Mucosa of descending colon (tissue), 3 donors: ENCODE results near the gene DCLK1. TPM values are rescaled to one million over a fixed set of nuclear protein-coding genes. Genes with fewer than 3 reads are reported as not detected.

Experiments used
- ATAC-seq: fragments of 200-7000 bp; cut with Tn5 transposase; one replicate; pipeline ENCODE4 v1.9.1; 2020; ENCODE audit warnings: mild to moderate bottlenecking, moderate library complexity
- DNase-seq, 3 donors: peaks; one replicate each; pipeline ENCODE4 v3.0.0-alpha.2; 2020
- H3K36me3 ChIP-seq: fragments of 200-600 bp; one replicate; pipeline ENCODE4 v1.8.0; 2021; ENCODE audit warnings: low read depth, mild to moderate bottlenecking
- H3K4me1 ChIP-seq: fragments of 200-600 bp; one replicate; pipeline ENCODE4 v1.8.0; 2021; ENCODE audit warnings: low read depth, mild to moderate bottlenecking
- H3K4me3 ChIP-seq: fragments of 200-600 bp; one replicate; pipeline ENCODE4 v1.8.0; 2021; ENCODE audit warnings: mild to moderate bottlenecking
- H3K9me3 ChIP-seq: fragments of 200-600 bp; one replicate; pipeline ENCODE4 v1.8.0; 2021; ENCODE audit warnings: mild to moderate bottlenecking
- CTCF ChIP-seq: fragments of 200-600 bp; IDR thresholded peaks from one replicate; pipeline ENCODE4 v1.8.0; 2022; ENCODE audit warnings: antibody characterized with exemption, mild to moderate bottlenecking
- intact Hi-C, 2 donors: fragments of 100-400 bp; cut with DNase I in 1 of 2; cut with micrococcal nuclease in 1 of 2; formaldehyde crosslinking; loops; one replicate each; pipeline versions ENCODE4 v1.11.0 to v1.11.1; 2022; cut with DNase I, micrococcal nuclease
- total RNA-seq, 3 donors: library from RNA; stranded (reverse); fragmentation: NEBNext Ultra II Directional in 2 of 3; extraction: Animal tissue kit (Norgen Biotek cat#: 25700) in 2 of 3; gene quantifications; one replicate each; pipeline versions ENCODE4 v1.2.1 to v1.2.4, GENCODE V29; 2021 to 2023
- donor health status: DM: no; HTN: no; CAD: no; lungs with moderate emphysema.
- donor health status: DM: no; HTN: no; CAD: no.
- donor health status: DM: no; HTN: yes; CAD: no.

DCLK1 gene
- total RNA-seq, 3 donors from 2014 or later = 2.6 to 17.9 (median 12.7) TPM

GRCh38 chr13:35903075-35903474, 228.1 kb downstream of the DCLK1 start:
- intact Hi-C loops = no loop called here
- DNase-seq (no peak), ATAC-seq (no peak)
- no peak for TF ChIP-seq CTCF
- no peaks in the 10 kb centered on the region for H3K4me1 ChIP-seq
- no peak overlapping the region for H3K4me3 ChIP-seq
- no peaks in the 10 kb centered on the region for H3K9me3 ChIP-seq
- H3K36me3 ChIP-seq = no peaks in the 10 kb centered on the region

- no peak for DNase-seq
- no peak for TF ChIP-seq CTCF
- no peak for ATAC-seq
- H3K4me1 ChIP-seq = no peaks in the 10 kb centered on the region
- no peak overlapping the region for H3K4me3 ChIP-seq
- H3K36me3 ChIP-seq = no peaks in the 10 kb centered on the region
- no peaks in the 10 kb centered on the region for H3K9me3 ChIP-seq
- intact Hi-C loops = no loop called here
These were observed 233.1 kb downstream of the DCLK1 start for GRCh38 chr13:35898041-35898440.

GRCh38 chr13:35894636-35895035, 236.5 kb downstream of the DCLK1 start:
- ATAC-seq (no peak), DNase-seq (no peak)
- TF ChIP-seq CTCF = no peak
- H3K9me3 ChIP-seq = no peaks in the 10 kb centered on the region
- H3K4me3 ChIP-seq = no peak overlapping the region
- H3K36me3 ChIP-seq = no peaks in the 10 kb centered on the region
- no peaks in the 10 kb centered on the region for H3K4me1 ChIP-seq
- intact Hi-C loops = no loop called here

GRCh38 chr13:35892837-35893814, 238.1 kb downstream of the DCLK1 start:
- H3K36me3 ChIP-seq = no peaks in the 10 kb centered on the region
- intact Hi-C loops = no loop called here
- no peaks in the 10 kb centered on the region for H3K9me3 ChIP-seq
- no peak overlapping the region for H3K4me3 ChIP-seq
- H3K4me1 ChIP-seq = no peaks in the 10 kb centered on the region
- ATAC-seq (no peak), DNase-seq (no peak)
- no peak for TF ChIP-seq CTCF

GRCh38 chr13:35891507-35892441, 239.4 kb downstream of the DCLK1 start:
- Histone ChIP-seq H3K9me3 (no peaks in the 10 kb centered on the region), H3K4me1 (no peaks in the 10 kb centered on the region), H3K4me3 (no peak overlapping the region), H3K36me3 (no peaks in the 10 kb centered on the region)
- no peak for TF ChIP-seq CTCF
- DNase-seq (no peak), ATAC-seq (no peak)
- intact Hi-C loops = no loop called here
